HepG2 (cell line): ENCODE data around the gene ACTR3. TPM values are rescaled to one million over a fixed set of nuclear protein-coding genes. Genes with fewer than 3 reads are reported as not detected.

Experiments used
- HES4 ChIP-seq: sonication (generic); formaldehyde crosslinking; IDR thresholded peaks from 2 replicates; pipeline ENCODE4 v1.9.0; 2021; ENCODE audit warnings: mild to moderate bottlenecking, missing genetic modification reagents, borderline replicate concordance
- HNF1A ChIP-seq, 2 experiments: sonication (generic) in 1 of 2; formaldehyde crosslinking in 1 of 2; IDR thresholded peaks; 2 replicates each; pipeline versions ENCODE4 v1.4.0 to v1.6.1; 2016 to 2020; ENCODE audit warnings: borderline replicate concordance in 1 of 2, low read depth in 1 of 2, mild to moderate bottlenecking in 1 of 2, missing genetic modification reagents in 1 of 2
- HNF1B ChIP-seq: sonication (generic); formaldehyde crosslinking; IDR thresholded peaks from 2 replicates; pipeline ENCODE4 v1.5.1; 2020; ENCODE audit warnings: mild to moderate bottlenecking, moderate library complexity, missing genetic modification reagents
- IKZF5 ChIP-seq: IDR thresholded peaks from 2 replicates; pipeline ENCODE4 v1.6.1; 2018; ENCODE audit warnings: missing genetic modification reagents, mild to moderate bottlenecking, missing compliant biosample characterization
- SOX13 ChIP-seq, 3 experiments: fragments of 450-650 bp in 1 of 3; sonication (generic) in 1 of 3; formaldehyde crosslinking in 1 of 3; IDR thresholded peaks in 2 of 3; conservative IDR thresholded peaks in 1 of 3; 2 replicates each; pipeline versions ENCODE4 v1.5.0 to v1.6.1; 2016 to 2020; ENCODE audit warnings: antibody characterized with exemption in 1 of 3, mild to moderate bottlenecking in 1 of 3, missing compliant biosample characterization in 1 of 3, missing genetic modification reagents in 1 of 3, moderate library complexity in 1 of 3
- TBL1XR1 ChIP-seq: fragments of 150-350 bp; IDR thresholded peaks from 2 replicates; pipeline ENCODE4 v1.6.1; 2014; ENCODE audit warnings: borderline replicate concordance, low read length; ENCODE audit not compliant: partially characterized antibody
- TBX2 ChIP-seq: sonication (generic); formaldehyde crosslinking; IDR thresholded peaks from 2 replicates; pipeline ENCODE4 v1.5.0; 2020; ENCODE audit warnings: missing genetic modification reagents, mild to moderate bottlenecking, borderline replicate concordance
- TFE3 ChIP-seq: IDR thresholded peaks from 2 replicates; pipeline ENCODE4 v1.6.1; 2016
- TMF1 ChIP-seq: sonication (generic); formaldehyde crosslinking; IDR thresholded peaks from 2 replicates; pipeline ENCODE4 v1.8.1; 2022; ENCODE audit warnings: low read depth, missing genetic modification reagents
- ZFAT ChIP-seq: sonication (generic); formaldehyde crosslinking; conservative IDR thresholded peaks from 2 replicates; pipeline ENCODE4 v1.8.1; 2023; ENCODE audit warnings: missing genetic modification reagents, inconsistent platforms
- ZNF232 ChIP-seq: sonication (generic); formaldehyde crosslinking; IDR thresholded peaks from 2 replicates; pipeline ENCODE4 v1.4.0; 2020; ENCODE audit warnings: missing genetic modification reagents, borderline replicate concordance
- ZNF646 ChIP-seq: sonication (generic); formaldehyde crosslinking; IDR thresholded peaks from 2 replicates; pipeline ENCODE4 v1.9.0; 2021; ENCODE audit warnings: mild to moderate bottlenecking, missing genetic modification reagents
- polyA plus RNA-seq, 8 experiments: library from polyadenylated mRNA; depleted of rRNA in 3 of 8; stranded (reverse) in 7 of 8; unstranded in 1 of 8; fragments of >200 nt; fragmentation: Illumina TruSeq in 4 of 8; extraction: Trizol in 4 of 8; gene quantifications; 2 replicates each; pipeline versions ENCODE4 v1.2.1 to v1.2.3, GENCODE V29; 2011 to 2016; ENCODE audit warnings: low read depth in 4 of 8, missing spikeins in 1 of 8, mixed read lengths in 1 of 8; ENCODE audit not compliant: insufficient read depth in 1 of 8
- total RNA-seq, 5 experiments: library from RNA; depleted of rRNA; stranded (reverse); fragments of >200 nt; fragmentation: Illumina TruSeq; extraction: Trizol; gene quantifications; 2 replicates each; pipeline ENCODE4 v1.2.3, GENCODE V29; 2016; ENCODE audit warnings: low read depth in 1 of 5

ACTR3 gene
- total and polyA plus RNA-seq, 2 of the 13 experiments (the other 11 are each of a cell fraction or from before 2014, with no cell fraction given) = 123 to 225 TPM

GRCh38 chr2:113966832-113967231, 76.9 kb downstream of the ACTR3 start (continued):
- TF ChIP-seq HNF1B (CRISPR knock-in tag) = 0 out of 2 replicates have a peak, but pooled peaks have one; percentile 45
- no peak for TF ChIP-seq TMF1 (CRISPR knock-in tag)
- TF ChIP-seq HES4 (CRISPR knock-in tag) = no peak
- TF ChIP-seq ZFAT (CRISPR knock-in tag) = no peak
- peak; percentile 34; the same call in 1 of the 2 replicates for TF ChIP-seq TFE3
- peak; percentile 50; the same call in 1 of the 2 replicates for TF ChIP-seq TBX2
- peak; percentile 31 for TF ChIP-seq TBL1XR1
- no peak for TF ChIP-seq ZNF232 (CRISPR knock-in tag)
- no peak for TF ChIP-seq SOX13 (IDR thresholded peaks at IDR 0.05)
- TF ChIP-seq SOX13 (CRISPR knock-in tag; conservative IDR thresholded peaks at IDR 0.05 in 1 of 2, IDR thresholded peaks at IDR 0.05 in 1 of 2) = peak in 1 of 2 experiments; percentile 65; a peak in 1 of 4 replicates
- TF ChIP-seq ZNF646 = 0 out of 2 replicates have a peak, but pooled peaks have one; percentile 19
- TF ChIP-seq IKZF5 (CRISPR knock-in tag) = peak; percentile 67; the same call in 1 of the 2 replicates
- TF ChIP-seq HNF1A (IDR thresholded peaks at IDR 0.05; ENCODE audit: low read depth) = peak; percentile 73
- TF ChIP-seq HNF1A (CRISPR knock-in tag; IDR thresholded peaks at IDR 0.05; ENCODE audit: borderline replicate concordance) = peak; percentile 40; the same call in 1 of the 2 replicates
